Lower leg skin (tissue), 3 donors: Measurements from ENCODE around the gene TNFAIP2.

ENCODE experiments used
- POLR2A ChIP-seq, 2 donors: fragments of 450-650 bp; IDR thresholded peaks; one replicate each; pipeline ENCODE4 v1.6.1; 2016 to 2017; ENCODE audit warnings: antibody characterized with exemption in 2 of 2, mild to moderate bottlenecking in 1 of 2, moderate library complexity in 1 of 2
- TF ChIP-seq, protein P1 (sequence below), 3 donors: fragments of 450-650 bp; IDR thresholded peaks; one replicate each; pipeline ENCODE4 v1.5.1; 2016; ENCODE audit warnings: antibody characterized with exemption in 3 of 3, mild to moderate bottlenecking in 3 of 3, moderate library complexity in 2 of 3

GRCh38 chr14:103139132-103140025, 16.1 kb downstream of the TNFAIP2 start:
- TF ChIP-seq, protein P1, sequence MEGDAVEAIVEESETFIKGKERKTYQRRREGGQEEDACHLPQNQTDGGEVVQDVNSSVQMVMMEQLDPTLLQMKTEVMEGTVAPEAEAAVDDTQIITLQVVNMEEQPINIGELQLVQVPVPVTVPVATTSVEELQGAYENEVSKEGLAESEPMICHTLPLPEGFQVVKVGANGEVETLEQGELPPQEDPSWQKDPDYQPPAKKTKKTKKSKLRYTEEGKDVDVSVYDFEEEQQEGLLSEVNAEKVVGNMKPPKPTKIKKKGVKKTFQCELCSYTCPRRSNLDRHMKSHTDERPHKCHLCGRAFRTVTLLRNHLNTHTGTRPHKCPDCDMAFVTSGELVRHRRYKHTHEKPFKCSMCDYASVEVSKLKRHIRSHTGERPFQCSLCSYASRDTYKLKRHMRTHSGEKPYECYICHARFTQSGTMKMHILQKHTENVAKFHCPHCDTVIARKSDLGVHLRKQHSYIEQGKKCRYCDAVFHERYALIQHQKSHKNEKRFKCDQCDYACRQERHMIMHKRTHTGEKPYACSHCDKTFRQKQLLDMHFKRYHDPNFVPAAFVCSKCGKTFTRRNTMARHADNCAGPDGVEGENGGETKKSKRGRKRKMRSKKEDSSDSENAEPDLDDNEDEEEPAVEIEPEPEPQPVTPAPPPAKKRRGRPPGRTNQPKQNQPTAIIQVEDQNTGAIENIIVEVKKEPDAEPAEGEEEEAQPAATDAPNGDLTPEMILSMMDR (IDR thresholded peaks at IDR 0.05), result no peak
- no peak for TF ChIP-seq POLR2A (IDR thresholded peaks at IDR 0.05)
